Activated CD8-positive, alpha-beta memory T cell treated with anti-CD3 and anti-CD28 coated beads for 4 hours (primary cell): Measurements from ENCODE around the gene STING1.
"Not testable (repeated sequence)": the region's sequence is repeated elsewhere in the genome, so short reads cannot be mapped to it uniquely, and the experiment has no call there.

Source experiments
- DNase-seq, 2 donors: peaks; one replicate each; pipeline ENCODE4 v3.0.0-alpha.2; 2020; ENCODE audit warnings: low read depth in 2 of 2

Gene STING1

GRCh38 chr5:139482050-139482889, at the start of gene STING1:
STING1 (minus strand) TSS chr5:139482758; CDS start chr5:139481704, 1,054 bp downstream.
- no peak for DNase-seq

- DNase-seq, result no peak
Observed at GRCh38 chr5:139531772-139532169, 49.2 kb upstream of the STING1 start.

GRCh38 chr5:139530079-139530478, 47.5 kb upstream of the STING1 start:
- DNase-seq, result not testable (repeated sequence)

GRCh38 chr5:139528695-139529094, 46.1 kb upstream of the STING1 start:
- not testable (repeated sequence) for DNase-seq

- DNase-seq, result not testable (repeated sequence)
Observed at GRCh38 chr5:139527896-139528467, 45.4 kb upstream of the STING1 start.

- DNase-seq, result not testable (repeated sequence)
Observed at GRCh38 chr5:139527090-139527470, 44.5 kb upstream of the STING1 start.

GRCh38 chr5:139526309-139527089, 43.9 kb upstream of the STING1 start:
- DNase-seq, result not testable (repeated sequence)

- DNase-seq, result not testable (repeated sequence)
Observed at GRCh38 chr5:139525586-139526308, 43.2 kb upstream of the STING1 start.

- DNase-seq, result no peak
Observed at GRCh38 chr5:139524940-139525585, 42.5 kb upstream of the STING1 start.

- no peak for DNase-seq
Observed at GRCh38 chr5:139524446-139524845, 41.9 kb upstream of the STING1 start.

GRCh38 chr5:139523635-139524445, 41.3 kb upstream of the STING1 start:
- no peak for DNase-seq

- peak; percentile 68 to 79 for DNase-seq
Observed at GRCh38 chr5:139517683-139518564, 35.4 kb upstream of the STING1 start.

- no peak for DNase-seq
Observed at GRCh38 chr5:139514486-139514856, 31.9 kb upstream of the STING1 start.

- DNase-seq, result no peak
Observed at GRCh38 chr5:139513852-139514485, 31.4 kb upstream of the STING1 start.

GRCh38 chr5:139513434-139513833, 30.9 kb upstream of the STING1 start:
- peak; percentile 54 to 60 for DNase-seq

GRCh38 chr5:139512786-139513390, 30.3 kb upstream of the STING1 start:
- no peak for DNase-seq

GRCh38 chr5:139504722-139505121, 22.2 kb upstream of the STING1 start:
- not testable (repeated sequence) for DNase-seq

GRCh38 chr5:139503879-139504278, 21.3 kb upstream of the STING1 start:
- DNase-seq, result not testable (repeated sequence)
